HG02763 (cell line): ENCODE data around the gene THAP7.
A peak's percentile ranks its signal among the peaks of the same experiment; 100 is the strongest.

ENCODE experiments used
- ATAC-seq: cut with Tn5 transposase; IDR thresholded peaks from one replicate; pipeline ENCODE4 v1.9.1; 2021; ENCODE audit warnings: mild to moderate bottlenecking, moderate library complexity; ENCODE audit not compliant: unreplicated experiment

The THAP7 gene

GRCh38 chr22:20994128-20994901 lies 7.6 kb downstream of the THAP7 start:
- no peak for ATAC-seq

DNA sequence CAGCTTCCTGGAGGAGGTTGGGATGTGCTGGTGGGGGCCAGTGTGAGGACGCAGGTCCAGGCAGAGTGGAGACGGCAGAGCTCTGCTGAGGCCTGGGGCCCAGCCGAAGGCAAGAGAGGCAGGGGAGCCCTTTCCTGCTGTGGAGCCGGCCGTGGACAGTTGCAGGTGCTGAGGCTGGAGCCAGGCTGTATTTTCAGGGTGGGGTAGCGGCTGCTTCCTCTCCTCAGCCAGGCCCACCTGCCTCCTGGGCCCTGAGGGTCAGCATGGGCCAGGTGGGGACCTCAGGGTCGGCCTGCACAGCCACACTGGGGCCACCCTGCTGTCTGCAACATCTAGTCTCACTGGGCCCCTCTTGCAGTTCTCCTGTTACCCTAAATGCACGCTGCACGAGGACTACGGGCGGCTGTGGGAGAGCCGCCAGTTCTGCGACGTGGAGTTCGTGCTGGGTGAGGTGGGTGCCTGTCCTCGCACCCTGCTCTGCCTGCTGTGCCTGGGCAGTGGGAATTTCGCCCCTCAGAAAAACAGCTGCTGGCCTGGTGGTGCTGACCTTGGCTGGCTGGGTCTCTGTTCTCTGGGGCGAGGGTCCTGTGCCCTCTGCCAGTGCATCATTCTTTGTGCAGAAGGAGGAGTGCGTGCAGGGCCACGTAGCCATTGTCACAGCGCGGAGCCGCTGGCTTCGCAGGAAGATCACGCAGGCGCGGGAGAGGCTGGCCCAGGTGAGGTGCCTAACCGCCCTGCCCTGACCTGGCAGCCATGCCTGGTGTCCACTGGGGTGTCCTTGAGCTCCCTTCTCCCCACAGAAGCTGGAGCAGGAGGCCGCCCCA lies 8.4 kb downstream of the THAP7 start:
- ATAC-seq: no peak

DNA sequence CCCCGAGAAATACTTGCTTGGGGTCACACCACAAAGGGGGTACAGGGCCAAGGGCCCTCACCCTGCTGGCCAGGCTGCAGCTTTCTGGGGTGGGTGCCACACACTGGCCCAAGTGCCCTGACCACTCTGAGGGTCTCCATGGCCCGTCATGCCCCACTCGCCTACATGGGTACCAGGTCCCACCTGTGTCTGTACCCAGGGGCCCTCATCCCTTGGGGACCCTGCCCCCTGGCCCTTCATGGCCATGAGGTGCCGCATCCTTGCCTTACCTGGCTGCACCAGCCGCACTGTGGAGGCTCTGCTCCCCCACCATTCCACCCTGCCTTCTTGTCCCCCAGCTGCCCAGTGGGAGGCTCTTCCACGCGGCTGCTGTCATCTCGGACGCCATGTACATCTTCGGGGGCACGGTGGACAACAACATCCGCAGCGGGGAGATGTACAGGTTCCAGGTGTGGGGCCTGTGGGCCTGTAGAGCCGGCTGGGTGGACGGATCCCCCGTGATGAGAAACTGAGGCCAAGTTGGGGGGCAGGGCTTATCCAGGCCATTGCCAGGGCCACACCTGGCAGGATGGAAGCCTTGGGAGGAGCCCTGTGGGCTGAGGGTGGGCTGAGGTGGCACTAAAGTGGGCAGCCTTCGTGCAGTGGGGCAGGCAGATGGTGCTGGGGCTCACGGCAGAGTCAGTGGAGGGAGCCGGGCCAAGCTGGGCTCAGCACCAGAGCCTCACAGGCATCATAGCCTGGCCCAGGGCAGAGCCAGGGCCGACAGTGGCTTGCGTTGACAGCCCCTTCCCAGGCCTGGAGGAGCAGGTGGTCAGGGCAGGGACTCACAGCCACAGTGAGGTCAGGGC lies 9.2 kb downstream of the THAP7 start:
- ATAC-seq: no peak

GRCh38 chr22:20992056-20992442 lies 9.9 kb downstream of the THAP7 start:
- ATAC-seq: no peak

GRCh38 chr22:20991252-20992055 lies 10.5 kb downstream of the THAP7 start:
- ATAC-seq: no peak

DNA sequence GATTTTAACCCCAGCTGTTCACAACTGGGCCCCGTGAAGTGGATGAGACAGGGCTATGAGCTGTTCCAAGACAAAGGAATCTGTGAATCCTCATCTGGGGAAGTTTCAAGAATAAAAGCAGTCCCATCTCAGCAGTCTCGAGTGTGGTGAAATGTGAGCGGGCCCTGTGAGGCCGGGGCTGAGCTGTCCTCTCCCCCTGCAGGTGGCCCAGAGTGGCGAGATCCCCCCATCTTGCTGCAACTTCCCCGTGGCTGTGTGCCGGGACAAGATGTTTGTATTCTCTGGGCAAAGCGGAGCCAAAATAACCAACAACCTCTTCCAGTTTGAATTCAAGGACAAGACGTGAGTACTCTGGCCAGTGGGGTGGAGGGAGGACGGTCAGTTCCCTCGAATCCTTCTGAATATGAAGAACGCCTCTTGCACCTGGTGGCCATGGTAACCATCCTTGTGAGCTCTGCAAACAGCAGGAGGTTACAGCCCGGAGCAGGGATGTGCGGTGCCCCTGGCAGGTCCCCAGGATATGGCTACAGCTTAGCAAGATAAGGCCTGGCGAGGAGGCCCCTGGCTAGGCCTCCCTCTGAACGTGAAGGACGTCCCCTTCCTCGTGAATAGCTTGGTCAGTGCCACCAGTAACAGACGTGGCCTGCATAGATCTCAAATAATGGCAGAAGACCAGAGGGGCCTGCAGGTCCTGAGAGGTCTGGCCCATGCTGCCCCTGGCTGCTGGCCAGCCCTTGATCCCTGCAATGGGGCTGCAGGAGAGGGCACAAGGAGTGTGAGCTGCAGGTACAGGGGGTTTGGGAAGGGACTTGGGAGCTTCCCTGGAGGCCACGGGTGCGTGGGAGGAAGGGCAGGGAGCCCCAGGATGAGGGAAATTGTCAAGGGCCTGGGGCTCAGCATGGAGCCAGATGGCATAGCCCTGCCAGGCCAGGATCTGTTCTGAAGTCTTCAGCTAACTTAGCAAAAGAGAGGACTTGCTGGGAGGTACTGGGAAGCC lies 11.4 kb downstream of the THAP7 start:
- no peak for ATAC-seq

- ATAC-seq: no peak
Observed at GRCh38 chr22:20989323-20990138, 12.4 kb downstream of the THAP7 start.

- ATAC-seq: no peak
Observed at GRCh38 chr22:20988573-20989322, 13.2 kb downstream of the THAP7 start.

- no peak for ATAC-seq
Observed at GRCh38 chr22:20987375-20987774, 14.5 kb downstream of the THAP7 start.

DNA sequence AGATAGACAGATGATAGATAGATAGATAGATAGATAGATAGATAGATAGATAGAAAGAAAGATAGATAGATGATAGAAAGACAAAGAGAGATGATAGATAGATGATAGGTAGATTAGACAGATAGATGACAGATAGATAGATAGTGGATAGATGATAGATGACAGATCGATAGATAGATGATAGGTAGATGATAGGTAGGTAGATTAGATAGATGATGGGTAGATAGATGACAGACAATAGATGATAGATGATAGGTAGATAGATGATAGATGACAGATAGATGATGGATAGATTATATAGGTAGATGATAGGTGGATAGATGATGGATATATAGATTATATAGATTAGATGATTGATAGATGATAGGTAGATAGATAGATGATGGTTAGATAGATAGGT lies 15.6 kb downstream of the THAP7 start:
- ATAC-seq: no peak

DNA sequence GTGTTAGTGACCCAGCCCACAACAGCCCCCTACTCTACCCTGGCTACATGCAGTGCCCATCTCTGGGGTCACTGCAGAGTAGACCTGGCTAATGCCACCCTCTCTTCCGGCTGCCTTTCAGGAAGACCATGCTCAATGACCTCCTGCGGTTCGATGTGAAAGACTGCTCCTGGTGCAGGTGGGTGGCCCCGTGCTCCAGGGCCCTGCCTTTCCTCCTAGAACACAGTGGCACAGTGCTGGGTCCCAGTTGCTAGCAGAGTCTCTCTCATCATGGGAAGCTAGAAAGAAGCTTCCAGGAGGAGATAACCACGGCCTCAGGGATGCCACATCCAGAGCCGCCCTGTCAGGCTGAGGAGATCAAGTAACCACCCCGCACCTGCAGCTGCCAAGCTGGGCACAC lies 16.2 kb downstream of the THAP7 start:
- no peak for ATAC-seq

GRCh38 chr22:20983081-20983771 lies 18.7 kb downstream of the THAP7 start:
- no peak for ATAC-seq

DNA sequence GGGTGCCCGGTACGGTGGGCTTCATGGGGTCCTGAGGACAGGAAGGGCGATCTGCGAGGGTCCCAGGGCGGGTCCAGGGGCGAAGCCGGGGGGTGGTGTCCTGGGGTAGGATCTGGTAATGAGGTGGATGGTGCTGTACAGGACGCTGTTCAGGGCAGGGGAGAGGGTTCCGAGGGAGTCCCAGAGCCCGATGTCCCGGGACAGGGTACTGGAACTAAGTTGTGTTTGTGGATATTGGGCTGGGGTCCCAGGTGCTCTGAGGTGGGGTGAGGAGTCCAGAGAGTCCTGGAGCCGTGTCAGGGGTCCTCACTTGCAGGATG lies 19.4 kb downstream of the THAP7 start:
- ATAC-seq: peak; percentile 7

- ATAC-seq: peak; percentile 78
Observed at GRCh38 chr22:20981787-20982562, 19.9 kb downstream of the THAP7 start, which contains the start of gene LZTR1. Gene LZTR1 (plus strand): TSS chr22:20982297. CDS start chr22:20982372, 75 bp downstream.

GRCh38 chr22:20980938-20981722 lies 20.8 kb downstream of the THAP7 start:
- ATAC-seq: no peak

GRCh38 chr22:20980523-20980922 lies 21.4 kb downstream of the THAP7 start:
- no peak for ATAC-seq
